Kidney tubule cell (primary cell): ENCODE results near the gene OAS1.
A peak's percentile ranks its signal among the peaks of the same experiment; 100 is the strongest.

Experiments used
- DNase-seq: peaks from one replicate; pipeline ENCODE4 v3.0.0-alpha.2; 2018; ENCODE audit warnings: low spot score

OAS1 gene

GRCh38 chr12:112906712-112907414 lies at the start of gene OAS1:
TSS of gene OAS1 (plus strand) at chr12:112906962. CDS start at chr12:112907040, 78 bp downstream.
- DNase-seq = peak; percentile 78

GRCh38 chr12:112859291-112859690 lies 47.5 kb upstream of the OAS1 start:
- DNase-seq = no peak

GRCh38 chr12:112860181-112860580 lies 46.6 kb upstream of the OAS1 start:
- no peak for DNase-seq

GRCh38 chr12:112861284-112861683 lies 45.5 kb upstream of the OAS1 start:
- DNase-seq = no peak

- DNase-seq = no peak
These were observed 44.0 kb upstream of the OAS1 start for GRCh38 chr12:112862636-112863290.

- peak; percentile 5 for DNase-seq
These were observed 38.2 kb upstream of the OAS1 start for GRCh38 chr12:112868459-112869041.

- DNase-seq = no peak
These were observed 37.7 kb upstream of the OAS1 start for GRCh38 chr12:112869091-112869490.

- DNase-seq = no peak
These were observed 37.0 kb upstream of the OAS1 start for GRCh38 chr12:112869778-112870177.

- no peak for DNase-seq
These were observed 36.3 kb upstream of the OAS1 start for GRCh38 chr12:112870267-112870980.

GRCh38 chr12:112875608-112876007 lies 31.2 kb upstream of the OAS1 start:
- DNase-seq = no peak

- DNase-seq = no peak
These were observed 30.3 kb upstream of the OAS1 start for GRCh38 chr12:112876506-112876905.

- DNase-seq = no peak
These were observed 29.8 kb upstream of the OAS1 start for GRCh38 chr12:112877006-112877405.

GRCh38 chr12:112878488-112878887 lies 28.3 kb upstream of the OAS1 start:
- DNase-seq = no peak

- DNase-seq = no peak
These were observed 27.5 kb upstream of the OAS1 start for GRCh38 chr12:112879191-112879705.

GRCh38 chr12:112881602-112882001 lies 25.2 kb upstream of the OAS1 start:
- no peak for DNase-seq

GRCh38 chr12:112885236-112885635 lies 21.5 kb upstream of the OAS1 start:
- no peak for DNase-seq

GRCh38 chr12:112887550-112887949 lies 19.2 kb upstream of the OAS1 start:
- DNase-seq = no peak

- DNase-seq = no peak
These were observed 15.4 kb upstream of the OAS1 start for GRCh38 chr12:112891093-112892024.

GRCh38 chr12:112892856-112893255 lies 13.9 kb upstream of the OAS1 start:
- peak; percentile 5 for DNase-seq

GRCh38 chr12:112894128-112894527 lies 12.6 kb upstream of the OAS1 start:
- no peak for DNase-seq

- no peak for DNase-seq
These were observed 8.4 kb upstream of the OAS1 start for GRCh38 chr12:112898380-112898779.
